GM21528 (cell line): ENCODE measurements around the gene DEUP1.
A peak's percentile ranks its signal among the peaks of the same experiment; 100 is the strongest.
"Not testable (repeated sequence)": the region's sequence is repeated elsewhere in the genome, so short reads cannot be mapped to it uniquely, and the experiment has no call there.

Experiments used
- ATAC-seq: cut with Tn5 transposase; IDR thresholded peaks from one replicate; pipeline ENCODE4 v1.9.1; 2021; ENCODE audit warnings: mild to moderate bottlenecking, moderate library complexity; ENCODE audit not compliant: unreplicated experiment, low FRiP score

DEUP1 gene

GRCh38 chr11:93330446-93330984, at the start of gene DEUP1:
DEUP1 (plus strand) TSS chr11:93330742; CDS start chr11:93332260, 1,518 bp downstream.
- ATAC-seq = no peak

GRCh38 chr11:93285430-93285829, 45.1 kb upstream of the DEUP1 start:
- ATAC-seq = no peak

- ATAC-seq = no peak
These were observed 43.1 kb upstream of the DEUP1 start for GRCh38 chr11:93287434-93287833.

- peak; percentile 41 for ATAC-seq
These were observed 42.5 kb upstream of the DEUP1 start for GRCh38 chr11:93288079-93288478.

- no peak for ATAC-seq
These were observed 41.8 kb upstream of the DEUP1 start for GRCh38 chr11:93288767-93289166.

- no peak for ATAC-seq
These were observed 40.6 kb upstream of the DEUP1 start for GRCh38 chr11:93289782-93290463.

- ATAC-seq = no peak
These were observed 39.4 kb upstream of the DEUP1 start for GRCh38 chr11:93291110-93291509.

- no peak for ATAC-seq
These were observed 38.6 kb upstream of the DEUP1 start for GRCh38 chr11:93291898-93292297.

GRCh38 chr11:93295921-93296575, 34.5 kb upstream of the DEUP1 start:
- no peak for ATAC-seq

GRCh38 chr11:93303689-93304088, 26.9 kb upstream of the DEUP1 start:
- ATAC-seq = no peak

- not testable (repeated sequence) for ATAC-seq
These were observed 16.1 kb upstream of the DEUP1 start for GRCh38 chr11:93314399-93314798.

- no peak for ATAC-seq
These were observed 11.2 kb upstream of the DEUP1 start for GRCh38 chr11:93319224-93319839.

GRCh38 chr11:93320230-93320629, 10.3 kb upstream of the DEUP1 start:
- ATAC-seq = no peak

- ATAC-seq = no peak
These were observed 8.3 kb upstream of the DEUP1 start for GRCh38 chr11:93322207-93322606.

- ATAC-seq = no peak
These were observed 6.8 kb upstream of the DEUP1 start for GRCh38 chr11:93323747-93324146.

GRCh38 chr11:93324500-93324899, 6.0 kb upstream of the DEUP1 start:
- no peak for ATAC-seq

GRCh38 chr11:93326681-93327080, 3.9 kb upstream of the DEUP1 start:
- ATAC-seq = no peak

GRCh38 chr11:93329936-93330445, 551 bp upstream of the DEUP1 start:
- ATAC-seq = no peak

- ATAC-seq = no peak
These were observed 9.7 kb downstream of the DEUP1 start for GRCh38 chr11:93340223-93340622.

- no peak for ATAC-seq
These were observed 14.4 kb downstream of the DEUP1 start for GRCh38 chr11:93344855-93345333.

GRCh38 chr11:93348930-93349329, 18.4 kb downstream of the DEUP1 start:
- no peak for ATAC-seq
